GM12878 (cell line): ENCODE measurements around the gene CORO1C. TPM values are rescaled to one million over a fixed set of nuclear protein-coding genes. Genes with fewer than 3 reads are reported as not detected.
A peak's percentile ranks its signal among the peaks of the same experiment; 100 is the strongest.

Experiments
- ATAC-seq: fragments of 200-7000 bp; cut with Tn5 transposase; 3 replicates; pipeline ENCODE4 v1.9.1; 2020; ENCODE audit warnings: mild to moderate bottlenecking, moderate library complexity
- BruUV-seq: library from RNA; stranded (reverse); fragments of 400-500 nt; replicated peaks from 2 replicates; lab custom pipeline; 2021; lab: Mats Ljungman, UMichigan
- CTCF ChIA-PET: fragments of 300-600 bp; sonication (Branson Sonifier 250); formaldehyde crosslinking; extraction: SDS; loops from one replicate; lab custom pipeline; 2021; ENCODE audit warnings: inconsistent platforms; lab: Yijun Ruan, JAX
- POLR2A ChIA-PET: fragments of 350-600 bp; formaldehyde crosslinking; extraction: SDS; loops from one replicate; lab custom pipeline; 2021; ENCODE audit warnings: inconsistent platforms; lab: Charles Lee
- RAD21 ChIA-PET: fragments of 300-600 bp; sonication (Branson Sonifier 250); formaldehyde crosslinking; loops from one replicate; lab custom pipeline; 2023; ENCODE audit warnings: antibody characterized with exemption; ENCODE audit not compliant: unreplicated experiment; lab: Charles Lee
- SMC1A ChIA-PET: fragments of 300-600 bp; sonication (Branson Sonifier 250); formaldehyde crosslinking; loops from one replicate; lab custom pipeline; 2023; ENCODE audit not compliant: unreplicated experiment, uncharacterized antibody; lab: Charles Lee
- DNase-seq: peaks from one replicate; pipeline ENCODE4 v3.0.0-alpha.2; 2011; ENCODE audit warnings: low read depth, low spot score
- FAIRE-seq: peaks from 3 replicates; lab custom pipeline; 2011; peaks lifted over from hg19 to GRCh38; lab: Jason Lieb, UNC
- H2AFZ ChIP-seq: 2 replicates; pipeline ENCODE4 v1.6.0; 2011; ENCODE audit warnings: low read depth, low read length, control low read depth; ENCODE audit not compliant: control insufficient read depth
- H3K27ac ChIP-seq: 2 replicates; pipeline ENCODE4 v1.5.1; 2011; ENCODE audit warnings: control low read depth; ENCODE audit not compliant: control insufficient read depth, insufficient read depth
- H3K27me3 ChIP-seq, 2 experiments: replicated peaks in 1 of 2; 2 replicates each; pipeline versions ENCODE4 v1.6.0 to v1.6.1; 2011; ENCODE audit warnings: low read length in 1 of 2; ENCODE audit not compliant: control insufficient read depth in 2 of 2, insufficient read depth in 2 of 2
- H3K36me3 ChIP-seq, 2 experiments: 2 replicates each; pipeline ENCODE4 v1.5.1; 2011; ENCODE audit warnings: low read length in 1 of 2; ENCODE audit not compliant: control insufficient read depth in 2 of 2, insufficient read depth in 2 of 2
- H3K4me1 ChIP-seq: 2 replicates; pipeline ENCODE4 v1.6.1; 2011; ENCODE audit warnings: mild to moderate bottlenecking, low read length, moderate library complexity, mixed read lengths; ENCODE audit not compliant: control insufficient read depth, insufficient read depth
- H3K4me2 ChIP-seq: 2 replicates; pipeline ENCODE4 v1.6.0; 2011; ENCODE audit warnings: control low read depth; ENCODE audit not compliant: control insufficient read depth, insufficient read depth
- H3K4me3 ChIP-seq: fragments of 200-600 bp; sonication (generic); 2 replicates; pipeline ENCODE4 v1.5.1; 2016
- H3K79me2 ChIP-seq: 2 replicates; pipeline ENCODE4 v1.6.0; 2011; ENCODE audit warnings: low read length; ENCODE audit not compliant: control insufficient read depth, insufficient read depth
- H3K9ac ChIP-seq: 2 replicates; pipeline ENCODE4 v1.8.0; 2011; ENCODE audit warnings: low read length, control low read depth, mixed read lengths; ENCODE audit not compliant: control insufficient read depth, insufficient read depth
- H3K9me3 ChIP-seq: replicated peaks from 3 replicates; pipeline ENCODE4 v1.5.1; 2011; ENCODE audit warnings: mild to moderate bottlenecking, low read length; ENCODE audit not compliant: control insufficient read depth, insufficient read depth
- H4K20me1 ChIP-seq: 2 replicates; pipeline ENCODE4 v1.6.0; 2011; ENCODE audit not compliant: control insufficient read depth, insufficient read depth
- ZBED1 ChIP-seq: IDR thresholded peaks from 2 replicates; pipeline ENCODE4 v1.6.1; 2016; ENCODE audit warnings: borderline replicate concordance
- ZNF687 ChIP-seq: fragments of 450-650 bp; IDR thresholded peaks from 2 replicates; pipeline ENCODE4 v1.6.1; 2017; ENCODE audit warnings: mild to moderate bottlenecking, moderate library complexity
- WGBS: methylation state at CpG from one replicate; pipeline ENCODE4 v1.1.6; 2016; ENCODE audit warnings: low lambda C conversion rate; ENCODE audit not compliant: insufficient replicate concordance, insufficient coverage; ENCODE audit errors: missing lambda C conversion rate; 5-methylcytosine and 5-hydroxymethylcytosine counted together
- in situ Hi-C: fragments of 300-500 bp; cut with MboI; formaldehyde crosslinking; loops from 9 replicates; pipeline ENCODE4 v1.14.3; 2018; ENCODE audit warnings: mixed read lengths
- intact Hi-C: fragments of 100-400 bp; cut with micrococcal nuclease; formaldehyde crosslinking; loops from one replicate; pipeline ENCODE4 v1.14.2; 2022; ENCODE audit not compliant: unreplicated experiment
- polyA plus RNA-seq, 11 experiments: library from polyadenylated mRNA; depleted of rRNA in 4 of 11; unstranded in 6 of 11; stranded (reverse) in 5 of 11; fragments of >200 nt; fragmentation: Nextera tagmentation in 4 of 11; fragmentation: Illumina TruSeq in 1 of 11; extraction: Ambion mirVana in 4 of 11; extraction: Trizol in 1 of 11; gene quantifications; 1 replicate in 1 of 11; 2 replicates in 10 of 11; pipeline versions ENCODE4 v1.2.1 to v1.2.3, GENCODE V29; 2011 to 2016; ENCODE audit warnings: inconsistent platforms in 2 of 11, missing spikeins in 2 of 11, low read depth in 1 of 11
- total RNA-seq, 4 experiments: library from RNA; depleted of rRNA in 3 of 4; stranded (reverse); fragments of >200 nt in 3 of 4; fragmentation: Illumina TruSeq in 1 of 4; extraction: Trizol in 1 of 4; gene quantifications; 2 replicates each; pipeline versions ENCODE4 v1.2.1 to v1.2.3, GENCODE V29; 2013 to 2021
- TF ChIP-seq, protein P1 (sequence below): fragments of 450-650 bp; formaldehyde crosslinking; IDR thresholded peaks from 2 replicates; pipeline ENCODE4 v1.4.0; 2020; ENCODE audit warnings: mild to moderate bottlenecking, moderate library complexity
- TF ChIP-seq, protein P2 (sequence below): fragments of 450-650 bp; IDR thresholded peaks from 2 replicates; pipeline ENCODE4 v1.6.1; 2017; ENCODE audit warnings: mild to moderate bottlenecking, moderate library complexity

CORO1C gene
- total and polyA plus RNA-seq, 10 of the 15 experiments (the other 5 are each of a cell fraction or from before 2014, with no cell fraction given): 52.7 to 254 (median 171) TPM

DNA sequence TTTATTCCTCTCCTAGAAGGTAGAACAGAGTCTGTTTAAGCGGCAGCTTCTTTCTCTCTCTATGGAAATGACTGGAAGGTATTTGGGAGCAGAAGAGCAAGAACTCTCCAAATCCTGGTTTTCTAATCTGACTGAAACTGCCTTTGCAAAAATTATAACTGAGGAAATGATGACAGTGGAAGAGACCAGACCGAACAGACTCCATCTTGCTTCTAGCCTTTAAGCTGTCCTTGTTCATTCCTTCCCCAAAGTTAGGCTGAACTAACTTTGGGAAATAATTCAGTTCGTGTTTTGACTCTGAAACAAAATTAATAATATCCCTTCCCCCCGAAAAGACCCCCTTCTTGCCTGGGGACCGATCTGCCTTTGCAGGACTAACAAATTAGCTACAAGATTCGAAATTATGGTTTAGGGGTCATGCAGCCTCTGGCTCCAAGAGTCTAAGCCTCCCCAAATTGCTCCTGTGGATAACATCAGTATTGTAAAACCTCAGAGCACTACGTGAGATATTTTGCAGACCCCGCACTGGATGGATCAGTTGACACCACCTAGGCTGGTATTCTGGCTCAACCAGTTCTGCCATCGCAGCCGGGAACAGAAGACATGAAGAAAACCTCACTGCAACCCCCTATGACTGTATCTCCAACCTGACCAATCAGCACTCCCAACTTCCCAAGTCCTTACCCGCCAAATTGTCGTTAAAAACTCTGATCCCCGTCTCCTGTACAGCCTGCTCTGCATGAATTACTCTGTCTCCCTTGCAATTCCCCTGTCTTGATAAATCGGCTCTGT, 111.8 kb downstream of the CORO1C start:
- no peaks in the 10 kb centered on the region for H4K20me1 ChIP-seq
- ATAC-seq: no peak
- peaks cover 0 to 14% of the 10 kb centered on the region in 2 experiments; a peak in 2 of 4 replicates for H3K36me3 ChIP-seq
- SMC1A ChIA-PET: interaction anchor here (0.8 to 11.4 kb wide), 7 partner anchors 11 to 185 kb away, joined by 3 to 718 read pairs (median 64); partner anchors contain the start of genes ISCU, SART3 and SELPLG
- H3K4me3 ChIP-seq: no peak overlapping the region
- no peaks in the 10 kb centered on the region for H3K79me2 ChIP-seq
- TF ChIP-seq ZBED1 (no peak), ZNF687 (peak; percentile 37; the same call in 1 of the 2 replicates)
- TF ChIP-seq, protein P1, sequence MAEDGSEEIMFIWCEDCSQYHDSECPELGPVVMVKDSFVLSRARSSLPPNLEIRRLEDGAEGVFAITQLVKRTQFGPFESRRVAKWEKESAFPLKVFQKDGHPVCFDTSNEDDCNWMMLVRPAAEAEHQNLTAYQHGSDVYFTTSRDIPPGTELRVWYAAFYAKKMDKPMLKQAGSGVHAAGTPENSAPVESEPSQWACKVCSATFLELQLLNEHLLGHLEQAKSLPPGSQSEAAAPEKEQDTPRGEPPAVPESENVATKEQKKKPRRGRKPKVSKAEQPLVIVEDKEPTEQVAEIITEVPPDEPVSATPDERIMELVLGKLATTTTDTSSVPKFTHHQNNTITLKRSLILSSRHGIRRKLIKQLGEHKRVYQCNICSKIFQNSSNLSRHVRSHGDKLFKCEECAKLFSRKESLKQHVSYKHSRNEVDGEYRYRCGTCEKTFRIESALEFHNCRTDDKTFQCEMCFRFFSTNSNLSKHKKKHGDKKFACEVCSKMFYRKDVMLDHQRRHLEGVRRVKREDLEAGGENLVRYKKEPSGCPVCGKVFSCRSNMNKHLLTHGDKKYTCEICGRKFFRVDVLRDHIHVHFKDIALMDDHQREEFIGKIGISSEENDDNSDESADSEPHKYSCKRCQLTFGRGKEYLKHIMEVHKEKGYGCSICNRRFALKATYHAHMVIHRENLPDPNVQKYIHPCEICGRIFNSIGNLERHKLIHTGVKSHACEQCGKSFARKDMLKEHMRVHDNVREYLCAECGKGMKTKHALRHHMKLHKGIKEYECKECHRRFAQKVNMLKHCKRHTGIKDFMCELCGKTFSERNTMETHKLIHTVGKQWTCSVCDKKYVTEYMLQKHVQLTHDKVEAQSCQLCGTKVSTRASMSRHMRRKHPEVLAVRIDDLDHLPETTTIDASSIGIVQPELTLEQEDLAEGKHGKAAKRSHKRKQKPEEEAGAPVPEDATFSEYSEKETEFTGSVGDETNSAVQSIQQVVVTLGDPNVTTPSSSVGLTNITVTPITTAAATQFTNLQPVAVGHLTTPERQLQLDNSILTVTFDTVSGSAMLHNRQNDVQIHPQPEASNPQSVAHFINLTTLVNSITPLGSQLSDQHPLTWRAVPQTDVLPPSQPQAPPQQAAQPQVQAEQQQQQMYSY (CRISPR knock-in tag): 0 out of 2 replicates have a peak, but pooled peaks have one; percentile 54
- TF ChIP-seq, protein P2, sequence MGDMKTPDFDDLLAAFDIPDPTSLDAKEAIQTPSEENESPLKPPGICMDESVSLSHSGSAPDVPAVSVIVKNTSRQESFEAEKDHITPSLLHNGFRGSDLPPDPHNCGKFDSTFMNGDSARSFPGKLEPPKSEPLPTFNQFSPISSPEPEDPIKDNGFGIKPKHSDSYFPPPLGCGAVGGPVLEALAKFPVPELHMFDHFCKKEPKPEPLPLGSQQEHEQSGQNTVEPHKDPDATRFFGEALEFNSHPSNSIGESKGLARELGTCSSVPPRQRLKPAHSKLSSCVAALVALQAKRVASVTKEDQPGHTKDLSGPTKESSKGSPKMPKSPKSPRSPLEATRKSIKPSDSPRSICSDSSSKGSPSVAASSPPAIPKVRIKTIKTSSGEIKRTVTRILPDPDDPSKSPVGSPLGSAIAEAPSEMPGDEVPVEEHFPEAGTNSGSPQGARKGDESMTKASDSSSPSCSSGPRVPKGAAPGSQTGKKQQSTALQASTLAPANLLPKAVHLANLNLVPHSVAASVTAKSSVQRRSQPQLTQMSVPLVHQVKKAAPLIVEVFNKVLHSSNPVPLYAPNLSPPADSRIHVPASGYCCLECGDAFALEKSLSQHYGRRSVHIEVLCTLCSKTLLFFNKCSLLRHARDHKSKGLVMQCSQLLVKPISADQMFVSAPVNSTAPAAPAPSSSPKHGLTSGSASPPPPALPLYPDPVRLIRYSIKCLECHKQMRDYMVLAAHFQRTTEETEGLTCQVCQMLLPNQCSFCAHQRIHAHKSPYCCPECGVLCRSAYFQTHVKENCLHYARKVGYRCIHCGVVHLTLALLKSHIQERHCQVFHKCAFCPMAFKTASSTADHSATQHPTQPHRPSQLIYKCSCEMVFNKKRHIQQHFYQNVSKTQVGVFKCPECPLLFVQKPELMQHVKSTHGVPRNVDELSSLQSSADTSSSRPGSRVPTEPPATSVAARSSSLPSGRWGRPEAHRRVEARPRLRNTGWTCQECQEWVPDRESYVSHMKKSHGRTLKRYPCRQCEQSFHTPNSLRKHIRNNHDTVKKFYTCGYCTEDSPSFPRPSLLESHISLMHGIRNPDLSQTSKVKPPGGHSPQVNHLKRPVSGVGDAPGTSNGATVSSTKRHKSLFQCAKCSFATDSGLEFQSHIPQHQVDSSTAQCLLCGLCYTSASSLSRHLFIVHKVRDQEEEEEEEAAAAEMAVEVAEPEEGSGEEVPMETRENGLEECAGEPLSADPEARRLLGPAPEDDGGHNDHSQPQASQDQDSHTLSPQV: peak; percentile 74; the same call in 1 of the 2 replicates
- TF ChIP-seq, all 136 proteins: peak for 3
- 84% methylated on average over 14 of the region's 14 CpGs for WGBS
- Histone ChIP-seq H3K27me3 (no peaks in the 10 kb centered on the region), H2AFZ (no peak overlapping the region), H3K4me1 (peaks cover 36% of the 10 kb centered on the region), H3K9ac (no peak overlapping the region), H3K9me3 (peaks cover 9% of the 10 kb centered on the region; the same call in 2 of the 3 replicates), H3K4me2 (no peak overlapping the region), H3K27ac (no peak overlapping the region)
- intact Hi-C loops: loop anchor here (5.0 kb wide), 1 partner anchor 102 kb away; the partner anchor contains the start of gene FICD
- FAIRE-seq: no peak
- POLR2A ChIA-PET: interaction anchor here (0.6 to 8.2 kb wide), 8 partner anchors 15 to 184 kb away, joined by 3 to 211 read pairs (median 5); partner anchors contain the start of genes ISCU and SELPLG
- BruUV-seq: no TSS peak
- DNase-seq: no peak
- RAD21 ChIA-PET: interaction anchor here (0.7 to 15.9 kb wide), 8 partner anchors 15 to 701 kb away, joined by 3 to 633 read pairs (median 8); partner anchors contain the start of genes ISCU, SART3 and SELPLG
- in situ Hi-C loops: loop anchor here (5.0 kb wide), 2 partner anchors 52 to 287 kb away; no protein-coding TSS in a partner anchor
- CTCF ChIA-PET: interaction anchor here (0.9 to 17.2 kb wide), 10 partner anchors 9 to 385 kb away, joined by 3 to 866 read pairs (median 6); partner anchors contain the start of genes ISCU, SART3 and SELPLG
